Subcutaneous abdominal adipose tissue (tissue), 5 donors: Measurements from ENCODE around the gene NAGK.
"Not testable (repeated sequence)": the region's sequence is repeated elsewhere in the genome, so short reads cannot be mapped to it uniquely, and the experiment has no call there.

Source experiments
- H3K27ac ChIP-seq: one replicate; pipeline ENCODE4 v1.7.0; 2013; ENCODE audit warnings: low read depth, mild to moderate bottlenecking, inconsistent platforms, low read length, moderate library complexity
- H3K27me3 ChIP-seq, 5 donors: one replicate each; pipeline ENCODE4 v1.7.0; 2013; ENCODE audit warnings: low read length in 5 of 5, inconsistent platforms in 1 of 5; ENCODE audit not compliant: control insufficient read depth in 5 of 5, insufficient read depth in 4 of 5
- H3K36me3 ChIP-seq, 5 donors: one replicate each; pipeline ENCODE4 v1.7.0; 2013; ENCODE audit warnings: low read length in 5 of 5; ENCODE audit not compliant: control insufficient read depth in 5 of 5, insufficient read depth in 5 of 5
- H3K4me1 ChIP-seq, 5 donors: one replicate each; pipeline ENCODE4 v1.7.0; 2013; ENCODE audit warnings: low read length in 5 of 5, mild to moderate bottlenecking in 3 of 5, moderate library complexity in 1 of 5; ENCODE audit not compliant: control insufficient read depth in 5 of 5, insufficient read depth in 5 of 5
- H3K4me3 ChIP-seq, 5 donors: one replicate each; pipeline ENCODE4 v1.7.0; 2013; ENCODE audit warnings: low read length in 5 of 5, low read depth in 1 of 5
- H3K9ac ChIP-seq, 5 donors: one replicate each; pipeline ENCODE4 v1.7.0; 2013; ENCODE audit warnings: low read length in 5 of 5, mild to moderate bottlenecking in 4 of 5, moderate library complexity in 3 of 5
- H3K9me3 ChIP-seq, 5 donors: one replicate each; pipeline ENCODE4 v1.7.0; 2013; ENCODE audit warnings: low read length in 5 of 5; ENCODE audit not compliant: control insufficient read depth in 5 of 5
- donor health status: healthy.
- donor health status: healthy.
- donor health status: healthy.
- donor health status: healthy.
- donor health status: healthy.

Gene NAGK

GRCh38 chr2:71083297-71083696, 14.8 kb downstream of the NAGK start:
- not testable (repeated sequence) for H3K27me3 ChIP-seq, H3K4me3 ChIP-seq, H3K27ac ChIP-seq, H3K4me1 ChIP-seq, H3K36me3 ChIP-seq, H3K9ac ChIP-seq, H3K9me3 ChIP-seq

- not testable (repeated sequence) for H3K27me3 ChIP-seq, H3K36me3 ChIP-seq, H3K9ac ChIP-seq, H3K4me3 ChIP-seq, H3K27ac ChIP-seq, H3K9me3 ChIP-seq, H3K4me1 ChIP-seq
These were observed 15.4 kb downstream of the NAGK start for GRCh38 chr2:71083752-71084312.

DNA sequence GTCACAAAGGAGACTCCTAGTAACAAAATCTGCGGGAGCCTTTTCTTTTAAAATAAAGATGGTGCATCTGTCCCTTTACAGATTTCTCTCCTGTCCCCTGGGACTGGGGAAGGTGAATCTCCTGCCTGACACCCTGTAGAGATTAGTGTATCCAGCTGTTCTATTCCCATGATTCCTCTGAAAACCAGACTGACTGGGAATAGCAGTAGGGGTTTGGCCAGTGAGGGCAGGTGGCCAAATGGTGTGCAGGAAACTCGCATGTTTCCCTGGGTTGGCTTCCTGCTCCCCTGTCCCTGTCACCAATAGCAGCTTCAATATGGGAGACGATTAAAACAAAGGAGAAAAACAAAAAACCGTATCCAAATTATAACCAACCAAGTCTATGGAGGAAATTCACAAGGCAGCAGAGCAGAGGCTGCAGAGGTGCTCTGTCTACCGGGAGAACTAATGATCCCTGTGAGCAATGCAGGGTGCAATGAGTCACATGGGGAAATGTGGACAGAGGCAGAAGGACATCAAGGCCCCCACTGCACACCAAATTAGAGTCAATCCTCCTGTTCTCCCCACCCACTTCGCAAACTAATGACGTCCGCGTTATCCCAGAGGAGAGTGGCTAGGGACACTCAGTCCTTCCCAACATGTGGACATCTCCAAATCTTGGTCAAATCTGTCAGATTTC, 17.0 kb downstream of the NAGK start:
- H3K27me3 ChIP-seq, H3K9ac ChIP-seq, H3K9me3 ChIP-seq, H3K27ac ChIP-seq, H3K4me1 ChIP-seq, H3K36me3 ChIP-seq, H3K4me3 ChIP-seq: not testable (repeated sequence)

DNA sequence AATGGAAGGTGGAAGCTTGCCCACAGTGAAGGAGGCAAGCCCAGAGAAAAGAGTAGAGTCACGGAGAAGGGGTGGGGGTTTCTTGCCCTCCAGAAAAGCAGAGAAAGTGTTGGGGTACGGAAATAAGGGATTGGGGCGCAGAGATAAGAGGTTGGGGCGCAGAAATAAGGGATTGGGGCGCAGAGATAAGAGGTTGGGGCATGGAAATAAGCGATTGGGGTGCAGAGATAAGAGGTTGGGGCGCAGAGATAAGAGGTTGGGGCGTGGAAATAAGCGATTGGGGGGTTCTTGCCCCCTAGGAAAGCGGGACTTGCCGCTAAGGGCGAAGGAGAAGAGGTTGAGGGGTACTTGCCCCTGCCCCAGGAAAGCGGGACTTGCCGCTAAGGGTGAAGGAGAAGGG, 21.0 kb downstream of the NAGK start:
- not testable (repeated sequence) for H3K4me1 ChIP-seq, H3K36me3 ChIP-seq, H3K9ac ChIP-seq, H3K9me3 ChIP-seq, H3K27me3 ChIP-seq, H3K4me3 ChIP-seq, H3K27ac ChIP-seq

- H3K27me3 ChIP-seq, H3K36me3 ChIP-seq, H3K27ac ChIP-seq, H3K9ac ChIP-seq, H3K4me3 ChIP-seq, H3K9me3 ChIP-seq, H3K4me1 ChIP-seq: not testable (repeated sequence)
These were observed 23.4 kb downstream of the NAGK start for GRCh38 chr2:71091808-71092207.

- not testable (repeated sequence) for H3K36me3 ChIP-seq, H3K4me1 ChIP-seq, H3K9me3 ChIP-seq, H3K27ac ChIP-seq, H3K27me3 ChIP-seq, H3K9ac ChIP-seq
- peak overlapping the region in 1 of 5 donors; percentile 22 for H3K4me3 ChIP-seq
These were observed 24.2 kb downstream of the NAGK start for GRCh38 chr2:71092491-71093260.

- no peak overlapping the region for H3K27ac ChIP-seq
- H3K9me3 ChIP-seq, result no peaks in the 10 kb centered on the region
- no peaks in the 10 kb centered on the region for H3K36me3 ChIP-seq
- H3K4me1 ChIP-seq, result peaks cover 0 to 2% (median 0%) of the 10 kb centered on the region in 5 donors
- H3K9ac ChIP-seq, result no peak overlapping the region
- no peak overlapping the region for H3K4me3 ChIP-seq
- H3K27me3 ChIP-seq, result no peaks in the 10 kb centered on the region
These were observed 31.9 kb downstream of the NAGK start for GRCh38 chr2:71100195-71100964.

DNA sequence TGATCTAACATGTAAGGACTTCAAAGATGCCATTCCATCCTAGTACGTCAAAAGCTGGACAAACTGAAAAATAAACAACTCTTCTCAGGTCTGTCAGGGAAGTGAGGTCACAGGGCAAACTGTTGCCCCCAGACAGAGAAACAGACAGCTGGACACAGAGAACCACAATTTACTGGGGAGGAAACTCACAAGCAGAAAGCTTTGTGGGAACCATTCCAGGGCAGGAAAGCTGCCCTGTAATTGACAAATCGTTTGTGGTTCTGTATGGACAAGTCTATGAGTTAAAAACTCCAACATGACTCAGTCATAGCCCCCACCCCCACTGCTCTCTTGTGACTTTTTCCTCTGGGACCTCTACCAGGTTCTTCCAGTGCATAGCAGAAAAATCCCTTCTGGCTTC, 33.2 kb downstream of the NAGK start:
- Histone ChIP-seq H3K27ac (no peak overlapping the region), H3K9ac (no peak overlapping the region), H3K4me1 (peaks cover 0 to 2% (median 0%) of the 10 kb centered on the region in 5 donors), H3K27me3 (no peaks in the 10 kb centered on the region), H3K9me3 (no peaks in the 10 kb centered on the region), H3K4me3 (no peak overlapping the region), H3K36me3 (no peaks in the 10 kb centered on the region)

DNA sequence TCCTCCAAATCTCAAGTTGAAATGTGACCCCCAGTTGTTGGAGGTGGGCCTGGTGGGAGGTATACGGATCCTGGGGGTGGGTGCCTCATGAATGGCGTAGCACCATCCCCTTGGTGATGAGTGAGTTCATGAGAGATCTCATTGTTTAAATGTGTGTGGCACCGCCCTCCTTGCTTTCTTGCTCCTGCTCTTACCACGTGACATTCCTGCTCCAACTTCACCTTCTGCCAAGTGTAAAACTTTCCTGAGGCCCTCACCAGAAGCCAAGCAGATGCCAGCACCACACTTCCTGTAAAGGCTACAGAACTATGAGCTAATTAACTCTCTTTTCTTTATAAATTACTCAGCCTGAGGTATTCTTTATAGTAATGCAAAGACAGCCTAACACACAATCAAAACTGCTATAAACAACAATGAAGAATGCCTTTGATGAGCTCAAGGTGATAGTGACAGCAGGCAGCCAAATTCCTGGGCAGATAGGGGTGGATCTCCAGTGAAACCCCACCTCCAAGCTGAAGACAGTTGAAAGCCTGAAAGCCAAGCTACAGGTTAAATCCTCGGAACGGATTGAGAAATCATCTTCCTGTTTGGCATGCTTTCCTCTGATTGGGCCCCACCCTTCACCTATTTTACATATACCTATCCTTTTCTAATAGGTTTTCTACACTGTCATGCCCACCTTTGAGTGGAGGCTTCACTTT, 34.7 kb downstream of the NAGK start:
- H3K9me3 ChIP-seq, result no peaks in the 10 kb centered on the region
- no peaks in the 10 kb centered on the region for H3K36me3 ChIP-seq
- H3K27ac ChIP-seq, result no peak overlapping the region

More for the DNA sequence above, 34.7 kb downstream of the NAGK start:
- Histone ChIP-seq H3K4me3 (no peak overlapping the region), H3K4me1 (peaks cover 0 to 2% (median 0%) of the 10 kb centered on the region in 5 donors), H3K27me3 (no peaks in the 10 kb centered on the region), H3K9ac (no peak overlapping the region)
